Nephron (organoid): Measurements from ENCODE around the gene DPEP1.

Source experiments
- H3K27ac Mint-ChIP-seq, 3 experiments: 2 replicates each; pipeline ENCODE4 v1.8.0; 2020; ENCODE audit warnings: mixed read lengths in 3 of 3, mild to moderate bottlenecking in 2 of 3, moderate library complexity in 1 of 3
- H3K27me3 Mint-ChIP-seq: 2 replicates; pipeline ENCODE4 v1.8.0; 2021; ENCODE audit warnings: low read depth, mild to moderate bottlenecking, moderate library complexity, mixed read lengths
- H3K36me3 Mint-ChIP-seq: 2 replicates; pipeline ENCODE4 v1.8.0; 2020; ENCODE audit warnings: low read depth, mixed read lengths
- H3K4me1 Mint-ChIP-seq: 2 replicates; pipeline ENCODE4 v1.8.0; 2020; ENCODE audit warnings: mixed read lengths
- H3K4me3 Mint-ChIP-seq, 3 experiments: 2 replicates each; pipeline ENCODE4 v1.8.0; 2020; ENCODE audit warnings: mild to moderate bottlenecking in 3 of 3, mixed read lengths in 3 of 3, moderate library complexity in 2 of 3
- H3K9me3 Mint-ChIP-seq: 2 replicates; pipeline ENCODE4 v1.8.0; 2020; ENCODE audit warnings: mixed read lengths
- TF ChIP-seq, protein P1 (sequence below), 3 experiments: fragments of 200-600 bp; sonication (generic); IDR thresholded peaks; one replicate each; pipeline ENCODE4 v1.5.0; 2021; ENCODE audit warnings: antibody characterized with exemption in 3 of 3; ENCODE audit not compliant: unreplicated experiment in 3 of 3

DPEP1 gene

DNA sequence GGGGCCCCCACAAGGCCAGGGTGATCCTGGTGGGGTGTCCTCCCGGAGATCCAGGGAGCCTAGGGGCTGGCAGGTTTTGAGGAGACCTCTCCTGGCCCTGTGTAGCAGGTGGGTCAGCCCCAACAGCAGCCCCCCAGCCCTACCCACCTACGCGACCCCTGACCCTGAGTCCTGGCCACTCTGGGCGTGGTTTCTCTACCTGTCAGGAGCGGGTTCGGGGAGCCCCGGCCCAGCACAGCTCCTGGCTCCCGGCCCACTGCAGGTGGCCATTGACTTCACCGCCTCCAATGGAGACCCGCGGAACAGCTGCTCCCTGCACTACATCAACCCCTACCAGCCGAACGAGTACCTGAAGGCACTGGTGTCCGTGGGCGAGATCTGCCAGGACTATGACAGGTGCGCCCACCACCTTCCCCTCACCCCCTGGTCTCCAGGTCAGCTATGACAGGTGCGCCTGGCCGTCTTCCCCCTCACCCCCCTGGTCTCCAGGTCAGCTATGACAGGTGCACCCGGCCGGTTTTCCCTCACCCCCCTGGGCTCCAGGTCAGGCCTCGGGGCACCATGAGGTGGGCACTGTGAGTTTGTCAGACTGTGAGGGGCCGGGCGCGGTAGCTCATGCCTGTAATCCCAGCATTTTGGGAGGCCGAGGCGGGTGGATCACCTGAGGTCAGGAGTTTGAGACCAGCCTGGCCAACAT, 24.9 kb upstream of the DPEP1 start:
- no peaks in the 10 kb centered on the region for H3K27me3 Mint-ChIP-seq
- H3K27ac Mint-ChIP-seq = no peak overlapping the region
- TF ChIP-seq, protein P1, sequence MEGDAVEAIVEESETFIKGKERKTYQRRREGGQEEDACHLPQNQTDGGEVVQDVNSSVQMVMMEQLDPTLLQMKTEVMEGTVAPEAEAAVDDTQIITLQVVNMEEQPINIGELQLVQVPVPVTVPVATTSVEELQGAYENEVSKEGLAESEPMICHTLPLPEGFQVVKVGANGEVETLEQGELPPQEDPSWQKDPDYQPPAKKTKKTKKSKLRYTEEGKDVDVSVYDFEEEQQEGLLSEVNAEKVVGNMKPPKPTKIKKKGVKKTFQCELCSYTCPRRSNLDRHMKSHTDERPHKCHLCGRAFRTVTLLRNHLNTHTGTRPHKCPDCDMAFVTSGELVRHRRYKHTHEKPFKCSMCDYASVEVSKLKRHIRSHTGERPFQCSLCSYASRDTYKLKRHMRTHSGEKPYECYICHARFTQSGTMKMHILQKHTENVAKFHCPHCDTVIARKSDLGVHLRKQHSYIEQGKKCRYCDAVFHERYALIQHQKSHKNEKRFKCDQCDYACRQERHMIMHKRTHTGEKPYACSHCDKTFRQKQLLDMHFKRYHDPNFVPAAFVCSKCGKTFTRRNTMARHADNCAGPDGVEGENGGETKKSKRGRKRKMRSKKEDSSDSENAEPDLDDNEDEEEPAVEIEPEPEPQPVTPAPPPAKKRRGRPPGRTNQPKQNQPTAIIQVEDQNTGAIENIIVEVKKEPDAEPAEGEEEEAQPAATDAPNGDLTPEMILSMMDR (IDR thresholded peaks at IDR 0.05; ENCODE audit: unreplicated experiment in 3 of 3) = no peak
- H3K36me3 Mint-ChIP-seq = no peaks in the 10 kb centered on the region
- H3K4me3 Mint-ChIP-seq = no peak overlapping the region
- no peaks in the 10 kb centered on the region for H3K4me1 Mint-ChIP-seq
- H3K9me3 Mint-ChIP-seq = no peaks in the 10 kb centered on the region

DNA sequence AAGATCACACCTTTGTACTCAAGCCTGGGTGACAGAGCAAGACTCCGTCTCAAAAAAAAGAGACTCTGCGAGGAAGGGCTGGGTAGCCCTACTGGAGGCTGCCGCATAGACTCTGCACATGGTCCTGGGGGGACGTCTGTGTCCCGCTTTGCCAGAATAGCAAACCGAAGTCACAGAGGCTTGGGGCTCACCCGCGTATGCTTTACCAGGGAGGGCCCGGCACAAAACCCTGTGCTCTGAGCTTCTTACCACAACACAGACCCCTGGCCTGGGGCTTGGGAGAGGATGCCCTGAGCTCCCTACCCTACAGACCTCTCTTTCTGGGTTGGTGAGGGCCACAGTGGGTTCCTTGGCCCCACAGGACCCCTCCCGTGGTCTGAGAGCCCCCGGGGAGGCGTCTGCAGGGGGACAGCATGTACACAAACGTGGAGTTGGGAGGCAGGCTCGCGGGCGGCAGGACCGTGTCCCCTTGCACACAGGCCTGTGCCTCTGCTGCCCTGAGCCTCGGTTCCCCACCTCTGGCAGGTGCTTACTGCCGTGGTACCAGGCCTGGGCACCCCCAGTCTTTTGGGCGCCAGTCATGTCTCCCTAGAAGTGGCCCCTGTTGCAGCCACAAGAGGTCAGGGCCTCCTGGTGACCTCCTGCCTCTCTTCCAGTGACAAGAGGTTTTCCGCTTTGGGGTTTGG, 24.1 kb upstream of the DPEP1 start:
- Mint-ChIP-seq H3K4me3 (no peak overlapping the region), H3K4me1 (no peaks in the 10 kb centered on the region), H3K27ac (no peak overlapping the region), H3K9me3 (no peaks in the 10 kb centered on the region), H3K36me3 (no peaks in the 10 kb centered on the region), H3K27me3 (no peaks in the 10 kb centered on the region)
- TF ChIP-seq, protein P1 (IDR thresholded peaks at IDR 0.05; ENCODE audit: unreplicated experiment in 3 of 3) = no peak

DNA sequence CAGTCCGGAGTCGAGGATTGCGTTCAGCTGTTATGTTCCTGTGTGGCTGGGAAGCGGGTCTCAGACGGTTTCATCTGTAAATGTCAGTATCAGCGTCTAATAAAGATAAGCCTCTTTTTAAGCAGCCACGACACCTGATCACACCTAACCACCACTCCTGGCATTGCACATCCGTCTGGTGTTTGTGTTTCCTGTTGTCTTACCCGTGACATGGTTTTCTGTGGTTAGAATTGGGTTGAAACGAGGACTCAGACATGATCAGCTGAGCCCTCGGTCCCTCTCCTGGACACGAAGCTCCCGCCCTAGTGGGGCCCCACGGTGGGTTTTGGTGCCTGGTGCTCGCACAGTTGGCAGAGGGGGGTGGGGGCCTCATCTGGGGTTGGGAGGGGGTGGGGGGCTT, 19.6 kb upstream of the DPEP1 start:
- Mint-ChIP-seq H3K4me1 (no peaks in the 10 kb centered on the region), H3K9me3 (no peaks in the 10 kb centered on the region), H3K4me3 (no peak overlapping the region), H3K27ac (no peak overlapping the region), H3K27me3 (no peaks in the 10 kb centered on the region), H3K36me3 (no peaks in the 10 kb centered on the region)
- TF ChIP-seq, protein P1 (IDR thresholded peaks at IDR 0.05; ENCODE audit: unreplicated experiment in 3 of 3) = no peak

DNA sequence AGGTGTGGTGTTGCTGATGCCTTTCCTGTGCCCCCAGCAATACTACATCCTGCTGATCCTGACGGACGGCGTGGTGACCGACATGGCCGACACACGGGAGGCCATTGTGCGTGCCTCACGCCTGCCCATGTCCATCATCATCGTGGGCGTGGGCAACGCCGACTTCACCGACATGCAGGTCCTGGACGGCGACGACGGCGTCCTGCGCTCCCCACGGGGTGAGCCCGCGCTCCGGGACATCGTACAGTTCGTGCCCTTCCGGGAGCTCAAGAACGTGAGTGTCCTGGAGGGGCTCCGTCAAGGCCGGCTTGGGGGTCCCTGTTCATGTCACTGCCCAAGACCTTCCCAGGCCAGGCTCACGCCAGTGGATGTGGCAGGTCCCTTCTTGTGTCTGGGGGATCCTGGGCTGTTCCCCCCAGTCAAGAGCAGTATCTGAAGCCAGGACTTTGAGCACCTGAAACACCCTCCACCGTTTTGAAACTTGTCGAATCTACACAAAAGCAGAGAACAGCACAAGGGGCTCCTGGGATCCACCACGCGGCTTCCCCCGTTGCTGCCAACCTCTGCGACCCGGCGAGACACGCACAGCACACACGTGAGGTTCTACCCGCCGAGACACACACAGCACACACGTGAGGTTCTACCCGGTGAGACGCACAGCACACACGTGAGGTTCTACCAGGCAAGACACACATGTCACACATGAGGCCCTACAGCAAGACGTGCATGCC, 17.9 kb upstream of the DPEP1 start:
- no peak overlapping the region for H3K4me3 Mint-ChIP-seq
- H3K9me3 Mint-ChIP-seq = no peaks in the 10 kb centered on the region
- H3K27me3 Mint-ChIP-seq = peaks cover 4% of the 10 kb centered on the region
- H3K36me3 Mint-ChIP-seq = no peaks in the 10 kb centered on the region
- TF ChIP-seq, protein P1 (IDR thresholded peaks at IDR 0.05; ENCODE audit: unreplicated experiment in 3 of 3) = no peak
- no peak overlapping the region for H3K27ac Mint-ChIP-seq
- H3K4me1 Mint-ChIP-seq = no peaks in the 10 kb centered on the region

DNA sequence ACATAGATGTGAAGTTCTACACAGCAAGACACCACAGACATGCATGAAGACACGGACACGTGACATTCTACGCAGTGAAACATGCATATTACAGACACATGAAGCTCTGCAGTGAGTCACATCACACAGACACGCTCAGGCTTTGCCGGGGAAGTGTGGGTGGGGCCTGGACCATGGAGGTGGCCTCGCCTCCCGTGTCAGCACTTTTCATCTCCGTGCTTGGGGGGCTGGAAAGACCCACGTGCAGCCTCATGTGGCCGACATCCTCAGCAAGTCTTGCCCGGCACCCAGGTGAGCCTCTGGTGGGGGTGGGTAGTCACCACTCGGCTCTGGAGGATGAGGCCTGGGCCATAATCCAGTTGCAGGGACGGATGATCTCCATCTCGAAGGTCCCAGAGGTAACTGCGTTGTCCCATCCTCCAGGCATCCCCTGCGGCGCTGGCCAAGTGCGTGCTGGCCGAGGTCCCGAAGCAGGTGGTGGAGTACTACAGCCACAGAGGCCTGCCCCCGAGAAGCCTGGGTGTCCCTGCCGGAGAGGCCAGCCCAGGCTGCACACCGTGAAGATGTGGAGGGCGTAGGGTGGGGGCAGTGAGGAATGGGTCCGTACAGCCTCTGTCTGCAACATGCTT, 17.3 kb upstream of the DPEP1 start:
- no peak overlapping the region for H3K4me3 Mint-ChIP-seq
- no peaks in the 10 kb centered on the region for H3K36me3 Mint-ChIP-seq
- H3K9me3 Mint-ChIP-seq = no peaks in the 10 kb centered on the region
- TF ChIP-seq, protein P1 (IDR thresholded peaks at IDR 0.05; ENCODE audit: unreplicated experiment in 3 of 3) = no peak
- H3K27me3 Mint-ChIP-seq = peaks cover 4% of the 10 kb centered on the region
- H3K4me1 Mint-ChIP-seq = no peaks in the 10 kb centered on the region
- no peak overlapping the region for H3K27ac Mint-ChIP-seq
